Cardiac muscle cell (in vitro differentiated cells and primary cell): ENCODE results near the gene ARMC9. TPM values are rescaled to one million over a fixed set of nuclear protein-coding genes. Genes with fewer than 3 reads are reported as not detected.
"Not testable (repeated sequence)": the region's sequence is repeated elsewhere in the genome, so short reads cannot be mapped to it uniquely, and the experiment has no call there.

Source experiments
- DNase-seq, 2 donors: peaks; one replicate each; pipeline versions ENCODE4 v3.0.0 to v3.0.0-alpha.2; 2010 to 2017; ENCODE audit warnings: low read depth in 1 of 2, low spot score in 1 of 2
- H3K27ac ChIP-seq: fragments of 200-600 bp; sonication (generic); 2 replicates; pipeline ENCODE4 v1.5.1; 2016
- H3K27me3 ChIP-seq: fragments of 200-600 bp; sonication (generic); 2 replicates; pipeline ENCODE4 v1.6.0; 2016; ENCODE audit warnings: control low read depth
- H3K36me3 ChIP-seq: fragments of 200-600 bp; sonication (generic); 2 replicates; pipeline ENCODE4 v1.5.1; 2016; ENCODE audit warnings: control low read depth
- H3K4me1 ChIP-seq: fragments of 200-600 bp; sonication (generic); 2 replicates; pipeline ENCODE4 v1.8.1; 2017; ENCODE audit warnings: low read depth, mild to moderate bottlenecking, mixed run types
- H3K4me3 ChIP-seq: fragments of 200-600 bp; sonication (generic); 2 replicates; pipeline ENCODE4 v1.5.1; 2016; ENCODE audit warnings: mild to moderate bottlenecking
- H3K9me3 ChIP-seq: fragments of 200-600 bp; sonication (generic); 2 replicates; pipeline ENCODE4 v1.5.1; 2017; ENCODE audit warnings: low read depth, mild to moderate bottlenecking, control low read depth
- CTCF ChIP-seq: IDR thresholded peaks from 2 replicates; pipeline ENCODE4 v1.5.1; 2012; ENCODE audit warnings: low read depth, mild to moderate bottlenecking, low read length
- polyA plus RNA-seq: library from polyadenylated mRNA; unstranded; fragments of >200 nt; fragmentation: Nextera tagmentation; extraction: Ambion mirVana; gene quantifications from 2 replicates; pipeline ENCODE4 v1.2.1, GENCODE V29; 2016
- total RNA-seq: library from RNA; depleted of rRNA; stranded (reverse); fragments of >200 nt; gene quantifications from 2 replicates; pipeline ENCODE4 v1.2.3, GENCODE V29; 2016

The ARMC9 gene
- total and polyA plus RNA-seq, 2 experiments from 2014 or later = 27.4 to 30.0 TPM

- Histone ChIP-seq H3K9me3 (no peaks in the 10 kb centered on the region), H3K27me3 (no peaks in the 10 kb centered on the region), H3K27ac (no peak overlapping the region), H3K36me3 (no peaks in the 10 kb centered on the region), H3K4me3 (no peak overlapping the region), H3K4me1 (no peaks in the 10 kb centered on the region)
- TF ChIP-seq CTCF = no peak
- DNase-seq = no peak
Observed at GRCh38 chr2:231348704-231349373, 150.4 kb downstream of the ARMC9 start.

- H3K4me1 ChIP-seq, H3K9me3 ChIP-seq, H3K27ac ChIP-seq, DNase-seq, H3K27me3 ChIP-seq, H3K4me3 ChIP-seq, H3K36me3 ChIP-seq: not testable (repeated sequence)
Observed at GRCh38 chr2:231349374-231349735, 150.9 kb downstream of the ARMC9 start.

- no peaks in the 10 kb centered on the region for H3K9me3 ChIP-seq
- no peak for TF ChIP-seq CTCF
- H3K36me3 ChIP-seq = no peaks in the 10 kb centered on the region
- H3K27me3 ChIP-seq = no peaks in the 10 kb centered on the region
- peaks cover 13% of the 10 kb centered on the region for H3K4me1 ChIP-seq
- no peak overlapping the region for H3K4me3 ChIP-seq
- H3K27ac ChIP-seq = no peak overlapping the region
- DNase-seq = no peak
Observed at GRCh38 chr2:231351648-231352047, 153.2 kb downstream of the ARMC9 start.

GRCh38 chr2:231353469-231353868, 155.0 kb downstream of the ARMC9 start:
- no peak for TF ChIP-seq CTCF
- no peaks in the 10 kb centered on the region for H3K36me3 ChIP-seq
- H3K27me3 ChIP-seq = no peaks in the 10 kb centered on the region
- DNase-seq = no peak
- no peak overlapping the region for H3K4me3 ChIP-seq
- no peaks in the 10 kb centered on the region for H3K9me3 ChIP-seq
- H3K27ac ChIP-seq = no peak overlapping the region
- peaks cover 13% of the 10 kb centered on the region for H3K4me1 ChIP-seq

GRCh38 chr2:231355508-231356465, 157.4 kb downstream of the ARMC9 start:
- H3K36me3 ChIP-seq = no peaks in the 10 kb centered on the region
- DNase-seq = peak in 1 of 2 donors; percentile 25
- H3K27me3 ChIP-seq = no peaks in the 10 kb centered on the region
- no peak overlapping the region for H3K27ac ChIP-seq
- no peak overlapping the region for H3K4me3 ChIP-seq
- no peak for TF ChIP-seq CTCF
- peaks cover 13% of the 10 kb centered on the region for H3K4me1 ChIP-seq
- no peaks in the 10 kb centered on the region for H3K9me3 ChIP-seq

GRCh38 chr2:231356466-231356844, 158.0 kb downstream of the ARMC9 start:
- Histone ChIP-seq H3K4me3 (no peak overlapping the region), H3K27ac (no peak overlapping the region), H3K4me1 (peaks cover 13% of the 10 kb centered on the region), H3K9me3 (no peaks in the 10 kb centered on the region), H3K36me3 (no peaks in the 10 kb centered on the region), H3K27me3 (no peaks in the 10 kb centered on the region)
- DNase-seq = peak in 1 of 2 donors; percentile 16
- TF ChIP-seq CTCF = no peak
